ENCODE results near the gene PRR4.

DNA sequence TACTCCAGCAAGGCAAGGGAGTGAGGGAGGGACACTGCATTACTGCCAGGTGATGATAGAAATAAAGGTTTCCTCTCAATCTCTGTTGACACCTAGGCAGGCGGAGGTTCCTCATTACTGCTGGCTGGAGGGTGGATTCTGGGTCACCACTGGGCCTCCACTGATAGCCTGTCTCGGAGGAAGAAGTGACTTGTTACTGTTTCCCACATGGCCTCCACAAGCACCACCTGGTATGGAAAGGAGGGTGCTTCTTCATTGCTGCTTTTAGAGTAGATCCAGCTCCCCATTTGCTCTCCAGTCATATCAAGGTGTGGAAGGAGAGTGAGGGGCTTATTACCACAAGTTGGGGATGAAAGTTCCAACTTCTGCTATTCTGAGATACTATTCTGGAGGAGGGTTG, 6.4 kb downstream of the PRR4 start:
- TF ChIP-seq POLR2A (IDR thresholded peaks at IDR 0.05) (no peak), POLR2AphosphoS5 (IDR thresholded peaks at IDR 0.05) (no peak)
- TF ChIP-seq, protein P1, sequence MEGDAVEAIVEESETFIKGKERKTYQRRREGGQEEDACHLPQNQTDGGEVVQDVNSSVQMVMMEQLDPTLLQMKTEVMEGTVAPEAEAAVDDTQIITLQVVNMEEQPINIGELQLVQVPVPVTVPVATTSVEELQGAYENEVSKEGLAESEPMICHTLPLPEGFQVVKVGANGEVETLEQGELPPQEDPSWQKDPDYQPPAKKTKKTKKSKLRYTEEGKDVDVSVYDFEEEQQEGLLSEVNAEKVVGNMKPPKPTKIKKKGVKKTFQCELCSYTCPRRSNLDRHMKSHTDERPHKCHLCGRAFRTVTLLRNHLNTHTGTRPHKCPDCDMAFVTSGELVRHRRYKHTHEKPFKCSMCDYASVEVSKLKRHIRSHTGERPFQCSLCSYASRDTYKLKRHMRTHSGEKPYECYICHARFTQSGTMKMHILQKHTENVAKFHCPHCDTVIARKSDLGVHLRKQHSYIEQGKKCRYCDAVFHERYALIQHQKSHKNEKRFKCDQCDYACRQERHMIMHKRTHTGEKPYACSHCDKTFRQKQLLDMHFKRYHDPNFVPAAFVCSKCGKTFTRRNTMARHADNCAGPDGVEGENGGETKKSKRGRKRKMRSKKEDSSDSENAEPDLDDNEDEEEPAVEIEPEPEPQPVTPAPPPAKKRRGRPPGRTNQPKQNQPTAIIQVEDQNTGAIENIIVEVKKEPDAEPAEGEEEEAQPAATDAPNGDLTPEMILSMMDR (IDR thresholded peaks at IDR 0.05): no peak
